K562 (cell line): Measurements from ENCODE around the gene LYST. TPM values are rescaled to one million over a fixed set of nuclear protein-coding genes. Genes with fewer than 3 reads are reported as not detected.

Experiments used
- ATAC-seq: fragments of 200-7000 bp; cut with Tn5 transposase; 3 replicates; pipeline ENCODE4 v1.9.1; 2020; ENCODE audit warnings: moderate library complexity
- BruUV-seq: library from RNA; stranded (reverse); fragments of 400-500 nt; replicated peaks from 2 replicates; lab custom pipeline; 2021; lab: Mats Ljungman, UMichigan
- CTCF ChIA-PET: fragments of 300-600 bp; formaldehyde crosslinking; extraction: SDS; loops from one replicate; lab custom pipeline; 2021; ENCODE audit warnings: low intra/inter-chr PET ratio; lab: Yijun Ruan, JAX
- POLR2A ChIA-PET: fragments of 300-600, 350-650 bp; sonication (Branson Sonifier 250); formaldehyde crosslinking; extraction: SDS; loops from one replicate; lab custom pipeline; 2021; ENCODE audit warnings: antibody characterized with exemption, inconsistent platforms; lab: Yijun Ruan, JAX
- DNase-seq, 4 experiments: peaks; one replicate each; pipeline versions ENCODE4 v3.0.0 to v3.0.0-alpha.2; 2011 to 2018; ENCODE audit warnings: low spot score in 3 of 4, mixed read lengths in 3 of 4; ENCODE audit errors: extremely low read depth in 1 of 4
- FAIRE-seq: peaks from 2 replicates; lab custom pipeline; 2011; peaks lifted over from hg19 to GRCh38; lab: Jason Lieb, UNC
- H2AFZ ChIP-seq: 2 replicates; pipeline ENCODE4 v1.6.0; 2011; ENCODE audit warnings: low read depth, low read length, control low read depth, inconsistent platforms
- H3K27ac ChIP-seq: fragments of 200-600 bp; 3 replicates; pipeline ENCODE4 v1.8.0; 2011; ENCODE audit warnings: low read depth, mild to moderate bottlenecking, control low read depth, inconsistent platforms, low read length, moderate library complexity, mixed read lengths; ENCODE audit errors: extremely low read depth
- H3K27me3 ChIP-seq, 2 experiments: fragments of 300-600 bp in 1 of 2; 2 replicates in 1 of 2; 3 replicates in 1 of 2; pipeline versions ENCODE4 v1.6.0 to v1.8.0; 2011; ENCODE audit warnings: inconsistent platforms in 2 of 2, low read length in 2 of 2, mild to moderate bottlenecking in 1 of 2, mixed read lengths in 1 of 2, moderate library complexity in 1 of 2; ENCODE audit not compliant: control insufficient read depth in 2 of 2, insufficient read depth in 2 of 2
- H3K36me3 ChIP-seq: fragments of 300-600 bp; 3 replicates; pipeline ENCODE4 v1.8.0; 2011; ENCODE audit warnings: mild to moderate bottlenecking, low read length, inconsistent platforms; ENCODE audit not compliant: control insufficient read depth, insufficient read depth
- H3K4me1 ChIP-seq, 2 experiments: fragments of 200-600 bp in 1 of 2; replicated peaks in 1 of 2; 2 replicates in 1 of 2; 3 replicates in 1 of 2; pipeline versions ENCODE4 v1.5.1 to v1.8.0; 2011; ENCODE audit warnings: inconsistent platforms in 2 of 2, low read length in 2 of 2, mild to moderate bottlenecking in 1 of 2, mixed read lengths in 1 of 2, moderate library complexity in 1 of 2; ENCODE audit not compliant: control insufficient read depth in 2 of 2, insufficient read depth in 2 of 2
- H3K4me2 ChIP-seq: 2 replicates; pipeline ENCODE4 v1.6.1; 2011; ENCODE audit warnings: low read length, control low read depth, inconsistent platforms, mixed read lengths; ENCODE audit not compliant: insufficient read depth
- H3K4me3 ChIP-seq: fragments of 200-600 bp; sonication (generic), shearing (Covaris generic); 2 replicates; pipeline ENCODE4 v1.5.1; 2016; ENCODE audit warnings: control low read depth, inconsistent platforms
- H3K79me2 ChIP-seq: fragments of 200-600 bp; 3 replicates; pipeline ENCODE4 v1.8.0; 2011; ENCODE audit warnings: low read length, inconsistent platforms; ENCODE audit not compliant: control insufficient read depth, insufficient read depth
- H3K9ac ChIP-seq, 2 experiments: 2 replicates each; pipeline versions ENCODE4 v1.6.0 to v1.6.1; 2011; ENCODE audit warnings: low read depth in 2 of 2, low read length in 2 of 2, control low read depth in 1 of 2, inconsistent platforms in 1 of 2, mild to moderate bottlenecking in 1 of 2, mixed read lengths in 1 of 2; ENCODE audit not compliant: insufficient read depth in 1 of 2
- H3K9me1 ChIP-seq: one replicate; pipeline ENCODE4 v1.6.0; 2011; ENCODE audit warnings: inconsistent platforms, mild to moderate bottlenecking, low read length, moderate library complexity; ENCODE audit not compliant: control insufficient read depth, insufficient read depth
- H3K9me3 ChIP-seq: replicated peaks from 2 replicates; pipeline ENCODE4 v1.5.1; 2011; ENCODE audit warnings: low read depth, low read length, inconsistent platforms; ENCODE audit not compliant: control insufficient read depth, insufficient read depth
- H4K20me1 ChIP-seq: replicated peaks from 2 replicates; pipeline ENCODE4 v1.6.1; 2011; ENCODE audit warnings: low read length, inconsistent platforms, mixed read lengths; ENCODE audit not compliant: control insufficient read depth, insufficient read depth
- CBX8 ChIP-seq: fragments of 200-600 bp; sonication (generic); IDR thresholded peaks from 2 replicates; pipeline ENCODE4 v1.6.1; 2012; ENCODE audit warnings: borderline replicate concordance, mixed run types, low read depth, mild to moderate bottlenecking, moderate library complexity, mixed read lengths, low read length, control low read depth, inconsistent platforms; ENCODE audit not compliant: poor library complexity, severe bottlenecking; ENCODE audit errors: extremely low read depth
- SNIP1 ChIP-seq: fragments of 450-650 bp; IDR thresholded peaks from 2 replicates; pipeline ENCODE4 v1.7.1; 2017; ENCODE audit warnings: low read depth, mild to moderate bottlenecking
- ZNF197 ChIP-seq: fragments of 200-800 bp; sonication (Bioruptor generic); IDR thresholded peaks from 2 replicates; pipeline ENCODE4 v1.6.1; 2016; ENCODE audit warnings: low read depth, missing genetic modification characterization, missing compliant biosample characterization
- ZNF445 ChIP-seq: fragments of 250-450 bp; sonication (Bioruptor Pico); IDR thresholded peaks from 2 replicates; pipeline ENCODE4 v1.4.0; 2020; ENCODE audit warnings: low read depth, mild to moderate bottlenecking, moderate library complexity
- ZNF79 ChIP-seq: fragments of 250-450 bp; sonication (Bioruptor Pico); IDR thresholded peaks from 2 replicates; pipeline ENCODE4 v1.4.0; 2020; ENCODE audit warnings: low read depth, mild to moderate bottlenecking, moderate library complexity
- WGBS: fragments of 100-300 bp; shearing (Covaris generic); methylation state at CpG from one replicate; pipeline ENCODE4 v1.1.6; 2016; ENCODE audit warnings: low coverage, mixed read lengths; ENCODE audit not compliant: insufficient coverage; ENCODE audit errors: missing lambda C conversion rate; 5-methylcytosine and 5-hydroxymethylcytosine counted together
- in situ Hi-C: fragments of 300-500 bp; cut with MboI; formaldehyde crosslinking; loops from 4 replicates; pipeline ENCODE4 v1.15.0; 2018; ENCODE audit warnings: inconsistent platforms, mixed read lengths
- intact Hi-C: fragments of 100-400 bp; cut with micrococcal nuclease; formaldehyde crosslinking; loops from 2 replicates; pipeline ENCODE4 v1.14.2; 2022
- polyA plus RNA-seq, 8 experiments: library from polyadenylated mRNA; depleted of rRNA in 4 of 8; stranded (reverse) in 5 of 8; unstranded in 3 of 8; fragments of >200 nt; fragmentation: Nextera tagmentation in 2 of 8; fragmentation: Illumina TruSeq in 1 of 8; extraction: Ambion mirVana in 2 of 8; extraction: Trizol in 1 of 8; gene quantifications; 2 replicates each; pipeline versions ENCODE4 v1.2.1 to v1.2.3, GENCODE V29; 2011 to 2014; ENCODE audit warnings: inconsistent platforms in 1 of 8, missing spikeins in 1 of 8
- total RNA-seq, 7 experiments: library from RNA; depleted of rRNA in 6 of 7; stranded (reverse); fragments of >200 nt in 6 of 7; fragmentation: Illumina TruSeq in 2 of 7; extraction: Trizol in 2 of 7; gene quantifications; 2 replicates each; pipeline versions ENCODE4 v1.2.1 to v1.2.3, GENCODE V29; 2011 to 2021; ENCODE audit warnings: low replicate concordance in 1 of 7

Gene LYST
- total and polyA plus RNA-seq, 9 of the 15 experiments (the other 6 are each of a cell fraction or from before 2014, with no cell fraction given), result 0.73 to 2.4 (median 1.4) TPM

DNA sequence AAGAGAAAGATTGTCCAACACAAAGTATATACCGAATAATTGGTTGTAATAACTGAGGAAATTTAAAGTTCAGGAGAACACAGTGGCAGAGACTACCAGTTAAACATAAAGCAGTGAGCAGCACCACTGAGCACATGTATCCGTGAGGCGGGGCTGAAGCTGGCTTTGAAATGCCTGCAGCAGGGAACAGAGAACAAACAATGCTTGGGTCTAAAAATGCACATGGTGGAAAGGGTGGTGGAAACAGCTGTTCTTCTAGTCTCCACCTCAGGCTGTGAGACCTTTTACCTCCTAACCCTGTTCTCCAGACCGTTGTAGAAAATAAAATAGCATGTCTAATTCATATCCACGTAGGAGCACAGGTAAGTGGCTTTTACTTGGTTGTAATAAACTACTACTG, 209.4 kb downstream of the LYST start:
- no peak for ATAC-seq
- Histone ChIP-seq H3K9me3 (no peaks in the 10 kb centered on the region), H3K36me3 (no peaks in the 10 kb centered on the region), H3K4me1 (no peaks in the 10 kb centered on the region), H3K27ac (no peak overlapping the region), H2AFZ (no peak overlapping the region), H3K4me2 (no peak overlapping the region), H4K20me1 (no peaks in the 10 kb centered on the region), H3K27me3 (peaks cover 12 to 23% of the 10 kb centered on the region in 2 experiments), H3K4me3 (no peak overlapping the region), H3K79me2 (no peaks in the 10 kb centered on the region), H3K9ac (no peak overlapping the region), H3K9me1 (no peaks in the 10 kb centered on the region)
- BruUV-seq, result no TSS peak
- ChIA-PET POLR2A (interaction anchor here (1.1 kb wide), 1 partner anchor 19 kb away, joined by 3 read pairs; no protein-coding TSS in a partner anchor), CTCF (no interaction called here)
- no peak for DNase-seq
- WGBS, result under 1% methylated on average over 5 of the region's 5 CpGs
- TF ChIP-seq ZNF445 (CRISPR knock-in tag) (no peak), CBX8 (peak; percentile 67)
- intact Hi-C loops (no loop called here), in situ Hi-C loops (no loop called here)
- peak; percentile 40 for FAIRE-seq

- no peak overlapping the region for H3K9ac ChIP-seq
- H3K4me2 ChIP-seq, result no peak overlapping the region
- in situ Hi-C loops, result no loop called here
- no peaks in the 10 kb centered on the region for H3K9me3 ChIP-seq
- no TSS peak for BruUV-seq
- H3K27me3 ChIP-seq, result peaks cover 8 to 34% of the 10 kb centered on the region in 2 experiments; a peak in 4 of 5 replicates
- no peak overlapping the region for H2AFZ ChIP-seq
- no peaks in the 10 kb centered on the region for H3K36me3 ChIP-seq
- no peak overlapping the region for H3K4me3 ChIP-seq
- FAIRE-seq, result no peak
- ChIA-PET CTCF (no interaction called here), POLR2A (no interaction called here)
- H3K79me2 ChIP-seq, result no peaks in the 10 kb centered on the region
- H3K27ac ChIP-seq, result no peak overlapping the region
- no peak for DNase-seq
- no peaks in the 10 kb centered on the region for H3K9me1 ChIP-seq
- TF ChIP-seq ZNF79 (CRISPR knock-in tag), result no peak
- no peak for TF ChIP-seq ZNF197 (CRISPR knock-in tag)
- no peak for TF ChIP-seq SNIP1
- ATAC-seq, result no peak
- H4K20me1 ChIP-seq, result no peaks in the 10 kb centered on the region
- intact Hi-C loops, result no loop called here
- H3K4me1 ChIP-seq, result peaks cover 0 to 10% of the 10 kb centered on the region in 2 experiments; a peak in 1 of 5 replicates
- WGBS, result 0% methylated on average over 11 of the region's 11 CpGs
Observed at GRCh38 chr1:235652364-235652763, 214.3 kb downstream of the LYST start.
